GM18858 (cell line): Measurements from ENCODE around the gene SERINC3.
A peak's percentile ranks its signal among the peaks of the same experiment; 100 is the strongest.
"Not testable (repeated sequence)": the region's sequence is repeated elsewhere in the genome, so short reads cannot be mapped to it uniquely, and the experiment has no call there.

ENCODE experiments used
- ATAC-seq: cut with Tn5 transposase; IDR thresholded peaks from one replicate; pipeline ENCODE4 v1.9.1; 2021; ENCODE audit not compliant: unreplicated experiment

The SERINC3 gene

DNA sequence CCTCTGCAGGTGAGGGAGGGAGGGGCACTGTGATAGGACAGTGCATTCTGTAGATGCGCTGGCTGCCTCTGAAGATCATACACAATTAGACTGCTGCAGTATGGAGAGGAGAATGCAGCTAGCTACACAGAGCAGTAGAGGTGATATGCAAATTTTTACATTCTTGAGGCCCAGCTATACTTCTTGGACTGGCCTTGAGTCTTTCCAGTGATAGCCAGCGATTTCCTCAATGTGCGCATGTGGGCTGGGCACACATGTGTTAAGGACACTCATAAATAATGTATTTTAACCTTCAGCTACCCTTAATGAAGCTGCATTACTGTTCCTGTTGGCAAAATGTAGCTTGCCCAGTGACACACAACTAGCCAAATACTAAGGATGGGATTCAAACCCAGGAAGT is 27.2 kb downstream of the SERINC3 start:
- ATAC-seq: no peak

DNA sequence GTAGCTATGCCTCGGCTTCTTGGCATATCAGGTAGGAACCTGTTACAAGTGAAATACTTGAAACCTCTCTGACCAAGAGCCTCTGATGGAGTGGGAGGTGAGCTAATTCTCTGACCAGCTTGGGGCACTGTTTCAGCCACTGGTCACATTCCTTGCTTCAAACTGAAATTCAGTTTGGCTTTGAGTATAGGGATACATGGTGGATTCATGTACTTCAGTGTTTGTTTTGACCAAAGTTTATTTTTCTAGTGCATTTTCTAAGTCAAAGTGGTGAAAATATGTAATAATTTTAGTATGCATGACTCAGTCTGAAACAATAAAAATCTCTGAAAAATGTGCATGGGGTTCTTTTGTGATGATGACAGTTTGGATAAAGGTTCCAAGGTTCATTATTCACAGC is 27.6 kb downstream of the SERINC3 start:
- no peak for ATAC-seq

DNA sequence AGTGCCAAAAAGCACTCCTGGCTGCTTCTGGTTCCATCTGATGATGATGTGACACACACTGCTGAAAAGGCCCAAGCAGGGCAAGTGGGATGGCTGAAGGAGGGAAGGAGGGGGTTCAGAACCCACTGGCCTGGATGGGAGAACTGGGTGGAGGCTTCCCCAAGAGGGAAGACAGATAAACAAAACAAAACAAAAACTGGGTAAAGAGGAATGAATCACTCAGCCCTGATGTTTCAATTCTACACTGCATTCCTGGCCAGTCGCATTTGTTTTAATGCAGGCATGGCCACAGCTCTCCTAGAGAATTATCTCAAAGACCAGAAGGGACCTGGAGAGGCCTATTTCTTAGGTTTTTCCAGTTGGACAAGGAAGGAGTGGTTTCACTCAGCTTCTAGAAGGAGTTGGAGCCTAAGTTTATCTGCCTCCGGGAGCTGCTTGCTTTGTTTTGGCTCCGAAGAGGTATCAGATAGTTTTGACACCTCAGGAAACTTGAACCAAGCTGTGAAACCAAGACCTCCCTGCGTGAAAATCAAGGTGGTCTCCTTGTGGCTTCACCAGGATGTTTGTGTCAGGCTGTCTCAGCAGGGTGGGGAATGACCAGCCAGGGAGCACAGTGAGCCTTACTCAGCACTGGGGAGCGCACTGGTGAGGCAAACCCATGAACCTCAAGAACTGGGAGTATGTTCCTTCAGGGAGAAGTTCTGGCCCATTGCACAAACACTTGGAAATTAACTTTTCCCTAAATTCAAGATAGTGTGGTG is 30.1 kb downstream of the SERINC3 start:
- ATAC-seq: no peak

DNA sequence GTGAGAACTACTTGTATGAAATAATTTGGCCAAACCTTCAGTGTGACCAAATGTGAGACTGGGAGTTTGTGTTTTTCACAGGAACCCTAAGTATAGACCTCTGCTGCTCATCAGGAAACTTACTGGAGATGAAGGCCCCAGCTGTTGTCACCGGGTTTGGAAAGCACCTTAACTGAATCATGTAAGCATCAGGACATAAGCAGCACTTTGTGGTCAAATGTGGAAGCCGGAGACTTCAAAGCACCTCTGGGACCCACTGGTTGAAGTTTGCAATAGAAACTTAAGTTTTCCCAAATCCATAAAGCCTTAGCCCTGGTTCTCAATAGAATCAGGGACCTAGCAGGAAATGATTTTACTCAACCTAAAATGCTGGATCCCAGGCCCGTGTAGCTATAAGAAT is 31.9 kb downstream of the SERINC3 start:
- ATAC-seq: no peak

DNA sequence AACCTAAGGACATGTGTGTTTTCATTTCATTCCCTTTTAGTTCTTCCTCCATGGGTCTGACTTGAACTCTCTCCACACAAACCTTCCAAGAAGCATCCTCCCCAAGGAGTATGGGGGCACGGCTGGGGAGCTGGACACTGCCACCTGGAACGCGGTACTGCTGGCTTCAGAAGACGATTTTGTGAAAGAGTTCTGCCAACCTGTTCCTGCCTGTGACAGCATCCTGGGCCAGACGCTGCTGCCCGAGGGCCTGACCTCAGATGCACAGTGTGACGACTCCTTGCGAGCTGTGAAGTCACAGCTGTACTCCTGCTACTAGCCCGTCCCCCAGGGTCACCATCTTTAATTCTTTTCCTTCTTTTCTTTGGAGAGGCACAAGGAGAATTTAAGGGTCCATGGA is 32.6 kb downstream of the SERINC3 start:
- no peak for ATAC-seq

DNA sequence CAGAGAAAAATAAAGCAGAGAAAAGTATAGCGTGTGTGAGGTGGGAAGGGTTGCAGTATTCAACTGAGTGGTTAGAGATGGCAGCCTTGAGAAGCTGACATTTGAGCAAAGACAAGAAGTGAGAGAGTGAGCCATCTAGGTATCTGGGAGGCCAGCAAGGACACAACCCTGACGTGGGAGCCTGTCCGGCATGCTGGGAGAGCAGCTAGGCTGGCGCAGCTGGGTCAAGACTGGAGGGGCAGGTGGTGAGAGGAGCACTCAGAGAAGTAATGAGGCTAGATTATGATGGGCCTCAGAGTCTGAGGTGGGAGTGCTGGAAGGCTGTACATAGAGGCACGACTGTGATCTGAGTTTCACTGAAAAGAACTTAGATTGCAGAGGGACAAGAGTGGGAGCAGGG is 33.3 kb downstream of the SERINC3 start:
- no peak for ATAC-seq

DNA sequence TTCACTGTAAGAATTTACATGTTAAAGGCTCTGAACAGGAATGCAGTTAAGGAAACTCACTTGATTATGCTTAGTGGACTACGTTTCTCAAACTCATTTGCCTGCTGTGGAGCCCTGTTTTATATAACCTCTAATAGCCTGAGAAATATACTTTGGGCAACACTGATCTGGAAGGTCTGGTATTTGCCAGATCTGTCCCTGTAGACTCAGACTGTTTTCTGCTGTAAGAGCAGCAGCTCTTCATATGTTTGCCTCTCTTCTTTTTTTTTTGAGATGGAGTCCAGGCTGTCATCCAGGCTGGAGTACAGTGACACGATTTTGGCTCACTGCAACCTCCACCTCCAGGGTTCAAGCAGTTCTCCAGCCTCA is 36.1 kb downstream of the SERINC3 start:
- no peak for ATAC-seq

DNA sequence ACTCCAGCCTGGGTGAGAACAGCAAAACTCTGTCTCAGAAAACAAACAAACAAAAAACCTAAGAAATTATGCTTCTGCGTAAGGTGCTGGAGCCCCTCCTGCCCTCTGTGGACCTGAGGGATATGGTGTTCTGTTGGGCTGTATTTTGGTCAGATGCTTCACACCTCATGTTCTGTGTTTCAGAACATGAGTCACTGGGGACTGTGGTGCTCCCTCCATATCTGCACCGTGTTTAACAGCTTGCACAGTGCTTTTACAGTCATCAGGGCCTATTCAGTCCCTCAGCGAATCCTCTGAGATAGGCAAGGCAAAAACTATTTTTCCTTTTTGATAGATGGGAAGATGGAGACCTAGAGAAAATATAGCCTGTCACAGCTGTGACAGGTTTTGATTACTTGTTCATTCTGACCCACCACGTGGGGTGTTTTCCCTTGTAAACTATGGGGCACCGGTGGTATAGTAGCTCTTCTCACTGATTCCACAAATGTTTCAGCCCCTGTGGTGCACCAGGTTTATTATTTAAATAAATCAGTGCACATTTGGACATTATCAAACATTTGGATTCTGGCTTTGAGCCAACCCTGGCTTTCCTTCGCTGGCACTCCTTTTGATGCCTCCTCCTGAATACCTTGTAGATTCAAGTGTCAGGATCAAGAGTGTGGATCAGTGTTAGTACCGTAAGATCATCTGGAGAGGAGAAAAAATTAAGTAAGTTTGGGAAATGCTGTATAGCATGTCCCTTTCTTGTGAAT is 36.6 kb downstream of the SERINC3 start:
- no peak for ATAC-seq

DNA sequence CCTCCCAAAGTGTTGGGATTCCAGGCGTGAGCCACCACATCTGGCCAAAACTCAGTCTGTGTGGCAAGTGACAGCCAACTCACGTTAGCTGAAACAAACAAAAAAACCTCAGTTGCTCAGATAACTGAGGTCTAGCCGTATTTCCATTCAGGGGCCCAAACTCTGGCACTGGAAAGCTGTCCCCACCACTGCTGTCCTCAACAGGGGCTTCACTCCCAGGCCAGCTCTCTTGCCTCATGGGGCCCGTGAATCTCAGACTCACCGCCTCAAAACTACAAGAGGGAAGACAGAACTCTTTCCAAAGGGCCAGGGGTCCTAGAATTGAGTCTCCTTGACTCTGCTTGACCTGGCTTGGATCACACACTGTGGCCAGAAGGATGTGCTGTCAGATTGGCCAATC is 38.8 kb downstream of the SERINC3 start:
- no peak for ATAC-seq

DNA sequence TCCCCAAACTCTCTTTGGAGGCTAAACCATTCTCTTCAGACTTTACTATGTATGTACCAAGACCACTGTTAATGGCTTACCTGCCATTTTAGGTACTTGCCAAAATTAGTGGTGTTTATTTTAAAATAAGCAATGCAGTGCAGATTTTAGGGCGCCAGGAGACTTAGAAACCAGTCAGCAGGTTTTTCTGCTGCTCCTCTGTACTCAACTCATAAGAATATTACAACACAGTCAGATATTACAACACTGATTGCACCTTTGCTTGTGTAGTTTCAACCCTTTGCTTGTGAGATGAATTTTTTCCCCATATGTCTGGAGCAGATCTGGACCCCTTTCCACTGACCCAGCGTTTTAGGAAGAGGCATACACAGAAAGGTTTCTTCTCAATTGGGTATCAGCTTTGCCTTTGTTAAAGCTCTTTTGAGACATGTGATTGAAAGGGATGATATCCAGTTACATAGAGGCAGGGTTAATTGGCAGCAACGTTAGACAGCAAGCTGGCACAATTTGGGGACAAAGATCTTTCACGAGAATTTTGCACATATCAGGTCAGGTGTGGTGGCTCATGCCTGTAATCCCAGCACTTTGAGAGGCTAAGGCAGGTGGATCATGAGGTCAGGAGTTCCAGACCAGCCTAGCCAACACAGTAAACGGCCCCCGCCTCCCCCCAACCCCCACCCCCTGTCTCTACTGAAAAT is 40.0 kb downstream of the SERINC3 start:
- no peak for ATAC-seq

DNA sequence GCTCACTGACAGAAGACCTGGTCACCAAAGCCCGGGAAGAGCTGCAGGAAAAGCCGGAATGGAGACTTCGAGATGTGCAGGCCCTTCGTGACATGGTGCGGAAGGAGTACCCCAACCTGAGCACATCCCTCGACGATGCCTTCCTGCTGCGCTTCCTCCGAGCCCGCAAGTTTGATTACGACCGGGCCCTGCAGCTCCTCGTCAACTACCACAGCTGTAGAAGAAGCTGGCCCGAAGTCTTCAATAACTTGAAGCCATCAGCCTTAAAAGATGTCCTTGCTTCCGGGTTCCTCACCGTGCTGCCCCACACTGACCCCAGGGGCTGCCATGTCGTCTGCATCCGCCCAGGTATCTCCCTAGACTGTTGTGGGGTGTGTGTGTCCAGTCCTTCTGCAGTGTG is 41.8 kb downstream of the SERINC3 start:
- no peak for ATAC-seq

DNA sequence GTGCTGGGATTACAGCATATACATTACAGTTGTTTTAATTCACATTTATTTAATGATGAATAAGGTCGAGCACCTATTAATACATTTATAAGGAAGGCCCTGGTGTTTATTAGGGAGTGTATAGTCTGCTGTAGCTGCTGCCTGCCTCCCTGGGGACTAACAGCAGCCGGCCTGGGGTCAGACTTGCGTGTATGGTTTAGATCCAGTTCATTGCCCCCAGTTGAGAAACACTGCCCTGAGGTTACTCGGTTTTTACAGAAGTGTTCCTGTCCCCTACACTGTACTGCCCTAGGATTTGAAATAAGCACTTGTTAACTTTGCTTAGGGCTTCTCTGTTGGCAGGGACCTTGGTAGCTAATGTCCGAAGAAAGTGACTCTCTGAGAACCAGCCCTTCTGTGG is 42.2 kb downstream of the SERINC3 start:
- no peak for ATAC-seq

DNA sequence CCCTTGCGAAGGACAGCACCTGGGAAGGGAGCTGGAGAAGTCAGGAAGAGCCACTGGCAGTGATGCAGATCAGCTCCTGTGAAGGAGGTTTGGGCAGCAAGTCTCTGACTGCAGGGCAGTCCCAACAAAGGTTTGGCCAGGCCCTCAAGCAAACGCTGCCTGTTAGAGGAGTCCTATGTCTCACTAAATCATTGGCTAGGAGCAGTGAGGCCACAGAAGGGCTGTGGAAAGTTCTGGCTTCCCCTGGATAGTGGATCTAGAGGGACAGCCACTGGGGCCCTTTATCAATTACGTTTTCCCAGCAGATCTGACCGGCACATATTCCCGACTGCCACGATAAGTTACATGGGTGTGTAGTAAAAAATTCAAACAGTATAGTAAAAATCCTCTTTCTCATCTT is 43.7 kb downstream of the SERINC3 start:
- ATAC-seq: no peak

DNA sequence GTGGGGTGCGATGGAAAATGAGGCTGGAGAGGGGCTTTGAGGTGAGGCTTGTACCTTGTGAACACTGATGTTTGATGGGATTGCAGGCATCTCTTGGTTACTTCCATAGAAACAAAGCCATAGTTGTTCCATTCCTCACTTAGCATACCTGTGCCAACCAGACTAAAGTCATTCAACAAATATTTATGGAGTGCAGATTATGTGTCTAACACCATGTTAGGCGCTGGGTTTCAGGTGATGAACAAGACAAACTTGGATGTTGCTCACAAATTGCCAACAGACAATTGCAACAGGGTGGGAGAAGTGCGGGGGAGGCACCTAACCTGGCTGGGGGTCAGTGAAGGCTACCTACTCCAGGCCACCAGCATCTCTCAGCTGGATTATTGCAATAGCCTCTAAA is 44.7 kb downstream of the SERINC3 start:
- no peak for ATAC-seq

DNA sequence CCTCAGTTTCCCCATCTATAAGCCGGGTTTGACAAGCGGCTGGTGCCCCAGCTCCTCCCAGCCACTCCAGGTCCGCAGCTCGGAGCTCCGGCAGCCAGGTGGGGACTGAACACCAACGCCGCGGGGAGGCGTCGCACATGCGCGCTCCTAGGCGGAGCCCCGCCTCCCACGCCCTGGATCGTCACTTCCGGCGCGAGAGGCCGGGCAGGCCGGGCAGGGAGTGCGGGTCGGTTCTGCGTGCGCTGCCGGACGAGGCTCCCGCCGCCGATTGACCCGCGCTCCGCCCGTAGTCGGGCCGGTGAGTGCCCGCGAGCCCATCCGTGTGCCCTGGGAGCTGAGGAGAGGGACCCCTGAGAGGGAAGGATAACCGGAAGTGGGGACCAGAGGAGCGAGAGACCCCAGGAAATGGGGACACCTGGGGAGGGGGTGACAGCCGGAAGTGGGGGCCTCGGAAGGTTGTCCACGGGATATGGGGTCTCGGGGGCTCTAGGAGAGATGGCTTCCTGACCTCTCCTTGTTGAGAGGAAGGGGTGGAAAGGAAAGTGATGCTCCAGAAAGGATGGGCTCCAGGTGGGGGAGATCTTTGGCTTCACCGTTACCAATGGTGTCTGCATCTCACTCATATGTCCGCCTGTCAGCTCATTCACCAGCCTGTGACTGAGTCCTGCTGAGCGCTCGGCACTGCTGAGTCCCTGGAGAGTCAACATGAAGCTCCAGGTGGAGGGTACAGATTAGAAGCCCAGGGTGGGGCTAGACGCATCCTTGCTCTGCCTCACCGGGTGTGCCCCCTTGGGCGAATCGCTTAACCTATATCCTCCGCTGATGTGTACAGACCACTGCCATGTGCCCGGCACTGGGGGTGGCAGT is 45.9 kb downstream of the SERINC3 start, which contains the start of gene TTPAL:
TSS of gene TTPAL (plus strand) at position 181 of the 867 bp plus-strand sequence. CDS start 4,126 bp downstream, outside the sequence.
- peak; percentile 84 for ATAC-seq

DNA sequence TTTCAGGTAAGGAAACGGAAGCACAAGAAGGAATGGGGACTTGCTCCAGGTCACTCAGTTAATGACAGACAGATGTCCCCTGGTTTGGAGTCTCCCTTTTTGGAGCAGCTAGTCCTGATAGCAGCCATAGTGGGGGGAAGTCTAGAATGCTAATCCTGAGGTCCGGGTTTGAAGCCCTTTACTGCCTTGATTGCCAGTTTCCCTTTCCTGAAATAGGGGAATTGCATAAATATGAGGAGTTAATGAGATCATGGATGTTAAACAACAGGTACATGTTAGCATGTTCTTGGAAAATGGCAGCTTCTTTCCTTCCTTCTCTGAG is 46.5 kb downstream of the SERINC3 start:
- ATAC-seq: no peak

DNA sequence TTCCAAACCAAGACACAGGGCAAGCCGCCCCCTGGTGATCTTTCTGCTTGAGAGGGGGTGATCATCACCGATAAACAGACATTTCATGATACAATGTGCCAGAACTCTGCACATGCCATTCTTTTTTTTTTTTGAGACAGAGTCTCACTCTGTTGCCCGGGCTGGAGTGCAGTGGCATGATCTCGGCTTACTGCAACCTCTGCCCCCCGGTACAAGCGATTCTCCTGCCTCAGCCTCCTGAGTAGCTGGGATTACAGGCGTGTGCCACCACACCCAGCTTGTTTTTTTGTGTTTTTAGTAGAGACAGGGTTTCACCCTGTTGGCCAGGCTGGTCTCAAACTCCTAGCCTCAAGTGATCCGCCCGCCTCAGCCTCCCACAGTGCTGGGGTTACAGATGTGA is 49.6 kb downstream of the SERINC3 start:
- not testable (repeated sequence) for ATAC-seq

DNA sequence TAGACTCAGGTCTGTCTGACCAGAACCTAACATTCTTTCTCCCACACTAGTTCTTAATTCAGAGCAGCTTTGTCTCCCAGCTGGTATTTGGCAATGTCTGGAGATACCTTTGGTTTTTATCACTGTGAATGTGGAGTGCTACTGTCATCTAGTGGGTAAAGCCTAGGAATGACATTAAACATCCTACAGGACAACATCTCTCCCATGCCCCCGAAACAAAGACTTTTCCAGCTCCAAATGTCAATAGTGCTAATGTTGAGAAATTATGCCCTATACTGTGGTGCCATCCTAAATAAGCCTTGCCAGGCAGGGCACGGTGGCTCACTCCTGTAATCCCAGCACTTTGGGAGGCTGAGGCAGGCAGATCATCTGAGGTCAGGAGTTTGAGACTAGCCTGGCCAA is 50.4 kb downstream of the SERINC3 start:
- no peak for ATAC-seq

DNA sequence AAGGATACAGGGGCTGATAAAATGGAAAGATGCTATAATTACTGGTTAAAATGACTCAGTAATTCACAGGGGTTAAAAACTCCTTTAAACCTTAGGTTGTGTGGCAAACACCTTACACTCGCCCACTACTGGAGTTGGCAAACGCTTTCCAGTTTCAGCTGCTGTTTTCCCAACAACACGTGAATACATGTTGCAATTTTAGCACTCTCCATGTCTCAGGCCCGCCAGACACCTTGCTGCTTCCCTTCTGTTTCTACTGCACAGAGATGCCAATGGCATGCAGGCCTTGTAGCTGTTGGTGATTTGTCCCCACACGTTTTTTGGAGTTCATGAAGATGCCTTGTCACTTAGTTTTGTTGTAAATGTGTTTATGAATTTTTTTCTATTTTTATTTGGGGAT is 51.5 kb downstream of the SERINC3 start:
- ATAC-seq: no peak

DNA sequence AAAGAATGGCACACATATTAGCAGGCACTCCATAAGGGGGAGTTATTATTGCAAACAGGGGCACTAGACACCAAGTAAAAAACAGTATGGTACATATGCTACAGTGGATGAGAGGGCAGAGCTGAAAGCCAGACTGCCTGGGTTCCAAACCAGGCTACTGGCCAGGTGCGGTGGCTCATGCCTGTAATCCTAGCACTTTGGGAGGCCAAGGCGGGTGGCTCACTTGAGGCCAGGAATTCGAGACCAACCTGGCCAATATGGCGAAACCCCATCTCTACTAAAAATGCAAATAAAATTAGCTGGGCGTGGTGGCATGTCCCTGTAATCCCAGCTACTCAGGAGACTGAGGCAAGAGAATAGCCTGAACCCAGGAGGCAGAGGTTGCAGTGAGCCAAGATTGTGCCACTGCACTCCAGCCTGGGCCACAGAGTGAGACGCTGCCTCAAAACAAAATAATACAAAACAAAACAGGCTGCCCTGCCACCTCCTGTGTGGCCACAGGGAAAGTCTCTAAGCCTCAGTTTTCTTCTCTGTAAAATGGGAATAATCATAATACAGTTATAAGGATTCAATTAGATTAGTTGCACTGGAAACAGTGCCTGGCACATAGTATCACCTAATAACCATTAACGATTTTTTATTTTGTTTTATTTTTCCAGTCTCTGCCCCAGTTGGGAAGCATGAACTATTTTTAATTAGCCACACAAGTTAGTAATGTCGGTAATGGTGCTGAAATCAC is 53.7 kb downstream of the SERINC3 start:
- no peak for ATAC-seq
